Body of pancreas (tissue), 4 donors: Measurements from ENCODE around the gene IL21R. TPM values are rescaled to one million over a fixed set of nuclear protein-coding genes. Genes with fewer than 3 reads are reported as not detected.

Source experiments
- ATAC-seq: fragments of 150-250 bp; one replicate; pipeline ENCODE4 v1.9.1; 2016
- DNase-seq, 4 donors: peaks; one replicate each; pipeline ENCODE4 v3.0.0-alpha.2; 2019
- H3K27ac ChIP-seq, 4 donors: fragments of 200-600 bp; sonication (generic); 1 replicate in 3 of 4; 2 replicates in 1 of 4; pipeline versions ENCODE4 v1.5.1 to v1.6.1; 2016 to 2019; ENCODE audit warnings: mild to moderate bottlenecking in 1 of 4, mixed read lengths in 1 of 4, moderate library complexity in 1 of 4
- H3K27me3 ChIP-seq, 2 donors: fragments of 200-600 bp; sonication (generic); one replicate each; pipeline ENCODE4 v1.6.0; 2016; ENCODE audit warnings: mild to moderate bottlenecking in 1 of 2
- H3K36me3 ChIP-seq, 2 donors: fragments of 200-600 bp; sonication (generic); replicated peaks in 1 of 2; 2 replicates each; pipeline ENCODE4 v1.5.1; 2016; ENCODE audit warnings: low read depth in 2 of 2; ENCODE audit not compliant: insufficient read depth in 1 of 2
- H3K4me1 ChIP-seq: fragments of 200-600 bp; sonication (generic); one replicate; pipeline ENCODE4 v1.6.0; 2016
- H3K4me3 ChIP-seq, 2 donors: fragments of 200-600 bp; sonication (generic); 1 replicate in 1 of 2; 2 replicates in 1 of 2; pipeline ENCODE4 v1.5.1; 2016 to 2019
- H3K9me3 ChIP-seq, 3 donors: fragments of 200-600 bp; sonication (generic); 1 replicate in 2 of 3; 2 replicates in 1 of 3; pipeline ENCODE4 v1.5.1; 2016
- CTCF ChIP-seq, 7 experiments: fragments of 450-650 bp in 4 of 7; fragments of 200-600 bp in 3 of 7; sonication (generic) in 3 of 7; IDR thresholded peaks; one replicate each; pipeline ENCODE4 v1.5.1; 2016 to 2019; ENCODE audit warnings: antibody characterized with exemption in 7 of 7
- POLR2A ChIP-seq, 3 donors: fragments of 450-650 bp; IDR thresholded peaks; one replicate each; pipeline ENCODE4 v1.6.1; 2016; ENCODE audit warnings: antibody characterized with exemption in 3 of 3, mild to moderate bottlenecking in 2 of 3
- WGBS, 2 donors: methylation state at CpG; one replicate each; pipeline ENCODE4 v1.1.5; 2017; 5-methylcytosine and 5-hydroxymethylcytosine counted together
- intact Hi-C: fragments of 100-400 bp; cut with DNase I; formaldehyde crosslinking; loops from one replicate; pipeline ENCODE4 v1.15.1; 2023
- total RNA-seq, 2 donors: library from RNA; depleted of rRNA; stranded (reverse); fragments of >200 nt; gene quantifications; one replicate each; pipeline ENCODE4 v1.1.0, GENCODE V29; 2016

IL21R gene
- total RNA-seq, 2 donors from 2014 or later = 0.26 TPM; not detected in 1

GRCh38 chr16:27491894-27492587 is 90.1 kb downstream of the IL21R start:
- H3K36me3 ChIP-seq = peaks cover 36 to 51% of the 10 kb centered on the region in 2 donors
- peak; percentile 24 for ATAC-seq
- WGBS, 2 donors = 74 to 86% methylated on average over 14 to 16 of the region's 16 CpGs

GRCh38 chr16:27492588-27492979 is 90.6 kb downstream of the IL21R start:
- 87 to 90% methylated on average over 11 of the region's 11 CpGs for WGBS, 2 donors
- peak overlapping the region in 1 of 4 donors; percentile 10 for H3K27ac ChIP-seq
- no peak for DNase-seq

More at GRCh38 chr16:27491894-27492587, 90.1 kb downstream of the IL21R start:
- no peak for TF ChIP-seq CTCF (IDR thresholded peaks at IDR 0.05)
- peak in 1 of 3 donors; percentile 14 for TF ChIP-seq POLR2A (IDR thresholded peaks at IDR 0.05)
- no peak overlapping the region for H3K4me3 ChIP-seq
- H3K27me3 ChIP-seq = no peaks in the 10 kb centered on the region
- H3K9me3 ChIP-seq = no peaks in the 10 kb centered on the region
- no peak for DNase-seq
- intact Hi-C loops = no loop called here
- H3K27ac ChIP-seq = peak overlapping the region in 1 of 4 donors; percentile 10
- H3K4me1 ChIP-seq = no peaks in the 10 kb centered on the region

GRCh38 chr16:27495191-27495590 is 93.2 kb downstream of the IL21R start:
- ATAC-seq (no peak), DNase-seq (peak in 1 of 4 donors; percentile 20)
- Histone ChIP-seq H3K4me1 (no peaks in the 10 kb centered on the region), H3K27me3 (no peaks in the 10 kb centered on the region), H3K4me3 (no peak overlapping the region), H3K27ac (no peak overlapping the region), H3K9me3 (no peaks in the 10 kb centered on the region), H3K36me3 (peaks cover 18 to 53% of the 10 kb centered on the region in 2 donors)
- WGBS, 2 donors = 89 to 90% methylated on average over 11 to 13 of the region's 13 CpGs
- intact Hi-C loops = no loop called here
- TF ChIP-seq CTCF (IDR thresholded peaks at IDR 0.05) (no peak), POLR2A (IDR thresholded peaks at IDR 0.05) (no peak)

More at GRCh38 chr16:27492588-27492979, 90.6 kb downstream of the IL21R start:
- TF ChIP-seq CTCF (IDR thresholded peaks at IDR 0.05) (no peak), POLR2A (IDR thresholded peaks at IDR 0.05) (no peak)
- Histone ChIP-seq H3K4me1 (no peaks in the 10 kb centered on the region), H3K4me3 (no peak overlapping the region), H3K36me3 (peaks cover 36 to 54% of the 10 kb centered on the region in 2 donors), H3K27me3 (no peaks in the 10 kb centered on the region), H3K9me3 (no peaks in the 10 kb centered on the region)
- ATAC-seq = no peak
- intact Hi-C loops = no loop called here

- Histone ChIP-seq H3K27me3 (no peaks in the 10 kb centered on the region), H3K36me3 (peaks cover 8 to 66% of the 10 kb centered on the region in 2 donors), H3K4me3 (no peak overlapping the region), H3K4me1 (no peaks in the 10 kb centered on the region), H3K9me3 (no peaks in the 10 kb centered on the region), H3K27ac (no peak overlapping the region)
- TF ChIP-seq POLR2A (IDR thresholded peaks at IDR 0.05) (no peak), CTCF (IDR thresholded peaks at IDR 0.05) (no peak)
- WGBS, 2 donors = 82 to 90% methylated on average over 8 to 9 of the region's 9 CpGs
- DNase-seq (no peak), ATAC-seq (no peak)
- intact Hi-C loops = no loop called here
Observed at GRCh38 chr16:27498031-27498825, 96.3 kb downstream of the IL21R start.
